Breast epithelium (tissue), 4 donors: Measurements from ENCODE around the gene SLF2. TPM values are rescaled to one million over a fixed set of nuclear protein-coding genes. Genes with fewer than 3 reads are reported as not detected.

Experiments used
- DNase-seq, 2 donors: peaks; one replicate each; pipeline ENCODE4 v3.0.0-alpha.2; 2019; ENCODE audit warnings: low spot score in 2 of 2
- H3K27ac ChIP-seq, 2 donors: fragments of 200-600 bp; sonication (generic) in 1 of 2; one replicate each; pipeline ENCODE4 v1.5.1; 2016 to 2019; ENCODE audit warnings: mild to moderate bottlenecking in 1 of 2
- H3K27me3 ChIP-seq, 2 donors: fragments of 200-600 bp; sonication (generic) in 1 of 2; one replicate each; pipeline versions ENCODE4 v1.5.1 to v1.6.0; 2017 to 2019; ENCODE audit warnings: control low read depth in 1 of 2, mild to moderate bottlenecking in 1 of 2
- H3K36me3 ChIP-seq: fragments of 200-600 bp; one replicate; pipeline ENCODE4 v1.5.1; 2019
- H3K4me1 ChIP-seq, 2 donors: fragments of 200-600 bp; sonication (generic); one replicate each; pipeline ENCODE4 v1.5.1; 2016 to 2019; ENCODE audit warnings: control low read depth in 1 of 2
- H3K4me3 ChIP-seq, 3 donors: fragments of 200-600 bp; sonication (generic); 1 replicate in 2 of 3; 2 replicates in 1 of 3; pipeline ENCODE4 v1.5.1; 2016 to 2019; ENCODE audit warnings: mild to moderate bottlenecking in 3 of 3, moderate library complexity in 2 of 3
- H3K9me3 ChIP-seq, 2 donors: fragments of 200-600 bp; sonication (generic) in 1 of 2; one replicate each; pipeline ENCODE4 v1.5.1; 2016 to 2019; ENCODE audit warnings: control low read depth in 1 of 2
- CTCF ChIP-seq, 3 donors: fragments of 450-650 bp; IDR thresholded peaks; one replicate each; pipeline ENCODE4 v1.5.1; 2016 to 2017; ENCODE audit warnings: antibody characterized with exemption in 3 of 3, mild to moderate bottlenecking in 3 of 3, moderate library complexity in 3 of 3
- POLR2A ChIP-seq: fragments of 450-650 bp; IDR thresholded peaks from one replicate; pipeline ENCODE4 v1.6.1; 2016; ENCODE audit warnings: antibody characterized with exemption, mild to moderate bottlenecking, moderate library complexity
- POLR2AphosphoS5 ChIP-seq, 3 donors: sonication (generic); formaldehyde crosslinking; IDR thresholded peaks; one replicate each; pipeline ENCODE4 v1.6.1; 2017; ENCODE audit warnings: antibody characterized with exemption in 3 of 3
- intact Hi-C: fragments of 100-400 bp; cut with DNase I; formaldehyde crosslinking; loops from one replicate; pipeline ENCODE4 v1.15.1; 2023; ENCODE audit warnings: low total_unique reads
- total RNA-seq, 3 donors: library from RNA; depleted of rRNA; stranded (reverse); fragments of >200 nt; gene quantifications; one replicate each; pipeline ENCODE4 v1.1.0, GENCODE V29; 2016

SLF2 gene
- total RNA-seq, 3 donors from 2014 or later, result 24.8 to 34.2 (median 31.8) TPM

GRCh38 chr10:101003639-101004206 is 91.0 kb downstream of the SLF2 start:
- H3K36me3 ChIP-seq, result peaks cover 4% of the 10 kb centered on the region

DNA sequence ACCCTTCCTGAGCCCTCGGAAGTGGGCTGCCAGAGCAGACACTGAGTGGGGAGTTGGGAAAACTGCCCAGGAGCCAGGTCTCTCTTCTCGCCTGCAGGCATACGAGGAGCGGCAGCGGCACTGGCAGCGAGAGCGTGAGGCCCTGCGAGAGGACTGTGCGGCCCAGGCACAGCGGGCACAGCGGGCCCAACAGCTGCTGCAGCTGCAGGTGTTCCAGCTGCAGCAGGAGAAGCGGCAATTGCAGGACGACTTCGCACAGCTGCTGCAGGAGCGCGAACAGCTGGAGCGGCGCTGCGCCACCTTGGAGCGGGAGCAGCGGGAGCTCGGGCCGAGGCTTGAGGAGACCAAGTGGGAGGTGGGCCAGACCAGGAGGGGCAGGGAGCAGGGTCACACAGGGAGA is 92.6 kb downstream of the SLF2 start:
- no peak overlapping the region for H3K27ac ChIP-seq
- no peak for DNase-seq
- H3K27me3 ChIP-seq, result no peaks in the 10 kb centered on the region
- H3K9me3 ChIP-seq, result no peaks in the 10 kb centered on the region
- H3K4me3 ChIP-seq, result no peak overlapping the region
- peaks cover 4% of the 10 kb centered on the region for H3K36me3 ChIP-seq
- intact Hi-C loops, result no loop called here
- TF ChIP-seq CTCF (IDR thresholded peaks at IDR 0.05) (no peak), POLR2A (no peak), POLR2AphosphoS5 (IDR thresholded peaks at IDR 0.05) (no peak)
- H3K4me1 ChIP-seq, result peaks cover 12 to 13% of the 10 kb centered on the region in 2 donors

More at GRCh38 chr10:101003639-101004206, 91.0 kb downstream of the SLF2 start:
- peak overlapping the region; percentile 26 to 100 for H3K27ac ChIP-seq
- H3K27me3 ChIP-seq, result no peaks in the 10 kb centered on the region
- no peak for TF ChIP-seq POLR2AphosphoS5 (IDR thresholded peaks at IDR 0.05)
- TF ChIP-seq CTCF (IDR thresholded peaks at IDR 0.05), result no peak
- no peak for TF ChIP-seq POLR2A
- peaks cover 12 to 13% of the 10 kb centered on the region in 2 donors for H3K4me1 ChIP-seq
- intact Hi-C loops, result no loop called here
- H3K4me3 ChIP-seq, result no peak overlapping the region
- no peak for DNase-seq
- H3K9me3 ChIP-seq, result no peaks in the 10 kb centered on the region

GRCh38 chr10:101005869-101006567 is 93.3 kb downstream of the SLF2 start:
- Histone ChIP-seq H3K4me1 (peaks cover 8 to 11% of the 10 kb centered on the region in 2 donors), H3K27ac (no peak overlapping the region), H3K4me3 (no peak overlapping the region), H3K9me3 (no peaks in the 10 kb centered on the region), H3K27me3 (no peaks in the 10 kb centered on the region), H3K36me3 (peaks cover 4% of the 10 kb centered on the region)
- no peak for DNase-seq
- TF ChIP-seq POLR2AphosphoS5 (IDR thresholded peaks at IDR 0.05), result no peak
- no peak for TF ChIP-seq POLR2A
- no peak for TF ChIP-seq CTCF (IDR thresholded peaks at IDR 0.05)
- intact Hi-C loops, result no loop called here

DNA sequence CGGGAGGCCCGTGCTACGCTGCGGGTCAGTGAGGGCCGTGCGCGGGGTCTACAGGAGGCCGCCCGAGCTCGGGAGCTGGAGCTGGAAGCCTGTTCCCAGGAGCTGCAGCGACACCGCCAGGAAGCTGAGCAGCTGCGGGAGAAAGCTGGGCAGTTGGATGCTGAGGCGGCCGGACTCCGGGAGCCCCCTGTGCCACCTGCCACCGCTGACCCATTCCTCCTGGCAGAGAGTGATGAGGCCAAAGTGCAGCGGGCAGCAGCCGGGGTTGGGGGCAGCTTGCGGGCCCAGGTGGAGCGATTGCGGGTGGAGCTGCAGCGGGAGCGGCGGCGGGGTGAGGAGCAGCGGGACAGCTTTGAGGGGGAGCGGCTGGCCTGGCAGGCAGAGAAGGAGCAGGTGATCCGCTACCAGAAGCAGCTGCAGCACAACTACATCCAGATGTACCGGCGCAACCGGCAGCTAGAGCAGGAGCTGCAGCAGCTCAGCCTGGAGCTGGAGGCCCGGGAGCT is 93.9 kb downstream of the SLF2 start:
- DNase-seq, result no peak
- Histone ChIP-seq H3K27ac (peak overlapping the region; percentile 66 to 74), H3K36me3 (peaks cover 4% of the 10 kb centered on the region), H3K9me3 (no peaks in the 10 kb centered on the region), H3K27me3 (no peaks in the 10 kb centered on the region), H3K4me3 (no peak overlapping the region), H3K4me1 (peaks cover 5 to 6% of the 10 kb centered on the region in 2 donors)
- no peak for TF ChIP-seq POLR2AphosphoS5 (IDR thresholded peaks at IDR 0.05)
- no peak for TF ChIP-seq CTCF (IDR thresholded peaks at IDR 0.05)
- no peak for TF ChIP-seq POLR2A
- intact Hi-C loops, result no loop called here

DNA sequence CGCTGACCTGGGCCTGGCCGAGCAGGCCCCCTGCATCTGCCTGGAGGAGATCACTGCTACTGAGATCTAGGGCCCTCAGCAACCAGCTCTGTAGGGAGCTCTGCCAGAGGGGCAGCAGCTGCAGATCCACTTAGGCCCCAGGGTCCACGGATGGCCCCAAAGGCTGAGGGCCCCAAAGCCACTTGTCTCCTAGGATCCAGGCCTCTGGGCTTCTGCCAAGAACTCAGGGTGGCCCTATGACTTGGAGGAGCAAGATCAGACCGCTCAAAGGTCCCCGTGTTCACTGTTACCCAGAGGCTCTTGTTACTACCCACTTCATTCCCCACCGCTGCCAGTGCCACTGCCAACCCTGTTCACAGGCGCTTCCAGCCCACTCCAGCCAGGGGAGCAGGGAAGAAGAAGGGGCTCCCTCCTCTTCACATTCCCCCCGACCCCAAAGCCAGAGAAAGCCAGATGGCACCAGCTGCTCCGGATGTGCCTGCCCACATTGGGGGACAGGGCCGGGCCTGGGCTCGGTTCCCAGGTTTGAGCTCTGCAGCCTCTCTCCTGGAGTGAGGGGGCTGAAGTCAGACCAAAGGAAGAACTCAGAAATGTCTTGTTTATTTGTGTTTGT is 94.4 kb downstream of the SLF2 start:
- H3K27ac ChIP-seq, result peak overlapping the region; percentile 66 to 74
- DNase-seq, result no peak
- H3K36me3 ChIP-seq, result peaks cover 4% of the 10 kb centered on the region
- H3K9me3 ChIP-seq, result no peaks in the 10 kb centered on the region
- no peak for TF ChIP-seq POLR2AphosphoS5 (IDR thresholded peaks at IDR 0.05)
- TF ChIP-seq CTCF (IDR thresholded peaks at IDR 0.05), result no peak
- TF ChIP-seq POLR2A, result no peak
- intact Hi-C loops, result no loop called here
- H3K4me1 ChIP-seq, result peaks cover 0 to under 1% of the 10 kb centered on the region in 2 donors
- no peak overlapping the region for H3K4me3 ChIP-seq
- no peaks in the 10 kb centered on the region for H3K27me3 ChIP-seq
